Lower leg skin (tissue), 3 donors: ENCODE results near the gene NIPAL3.

Experiments
- POLR2A ChIP-seq, 2 donors: fragments of 450-650 bp; IDR thresholded peaks; one replicate each; pipeline ENCODE4 v1.6.1; 2016 to 2017; ENCODE audit warnings: antibody characterized with exemption in 2 of 2, mild to moderate bottlenecking in 1 of 2, moderate library complexity in 1 of 2
- TF ChIP-seq, protein P1 (sequence below), 3 donors: fragments of 450-650 bp; IDR thresholded peaks; one replicate each; pipeline ENCODE4 v1.5.1; 2016; ENCODE audit warnings: antibody characterized with exemption in 3 of 3, mild to moderate bottlenecking in 3 of 3, moderate library complexity in 2 of 3

DNA sequence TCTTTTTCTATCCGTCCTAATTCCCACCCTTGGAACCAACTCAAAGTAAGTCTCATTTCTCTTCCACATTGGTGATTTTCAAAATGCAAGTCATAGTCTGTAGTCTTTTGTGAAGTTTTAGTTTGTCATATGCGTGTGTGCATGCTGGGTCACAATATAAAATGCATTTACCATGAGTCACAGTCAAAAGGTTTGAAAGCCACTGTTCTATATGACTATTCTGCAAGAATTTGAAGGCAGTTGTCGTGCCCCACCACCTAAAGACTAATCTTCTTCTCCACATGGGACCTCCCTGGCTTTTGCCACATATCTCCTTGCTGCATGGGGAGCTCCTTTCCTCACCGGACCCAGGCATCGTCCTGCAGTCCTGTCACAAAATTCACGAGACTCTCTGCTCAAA is 3.6 kb upstream of the NIPAL3 start:
- TF ChIP-seq, protein P1, sequence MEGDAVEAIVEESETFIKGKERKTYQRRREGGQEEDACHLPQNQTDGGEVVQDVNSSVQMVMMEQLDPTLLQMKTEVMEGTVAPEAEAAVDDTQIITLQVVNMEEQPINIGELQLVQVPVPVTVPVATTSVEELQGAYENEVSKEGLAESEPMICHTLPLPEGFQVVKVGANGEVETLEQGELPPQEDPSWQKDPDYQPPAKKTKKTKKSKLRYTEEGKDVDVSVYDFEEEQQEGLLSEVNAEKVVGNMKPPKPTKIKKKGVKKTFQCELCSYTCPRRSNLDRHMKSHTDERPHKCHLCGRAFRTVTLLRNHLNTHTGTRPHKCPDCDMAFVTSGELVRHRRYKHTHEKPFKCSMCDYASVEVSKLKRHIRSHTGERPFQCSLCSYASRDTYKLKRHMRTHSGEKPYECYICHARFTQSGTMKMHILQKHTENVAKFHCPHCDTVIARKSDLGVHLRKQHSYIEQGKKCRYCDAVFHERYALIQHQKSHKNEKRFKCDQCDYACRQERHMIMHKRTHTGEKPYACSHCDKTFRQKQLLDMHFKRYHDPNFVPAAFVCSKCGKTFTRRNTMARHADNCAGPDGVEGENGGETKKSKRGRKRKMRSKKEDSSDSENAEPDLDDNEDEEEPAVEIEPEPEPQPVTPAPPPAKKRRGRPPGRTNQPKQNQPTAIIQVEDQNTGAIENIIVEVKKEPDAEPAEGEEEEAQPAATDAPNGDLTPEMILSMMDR (IDR thresholded peaks at IDR 0.05) = no peak
- TF ChIP-seq POLR2A (IDR thresholded peaks at IDR 0.05) = no peak
